Mesenchymal stem cell (in vitro differentiated cells and primary cell): ENCODE results near the gene SEPTIN3.

Experiments used
- DNase-seq: peaks from one replicate; pipeline ENCODE4 v3.0.0-alpha.2; 2013
- H2AFZ ChIP-seq: one replicate; pipeline ENCODE4 v1.6.1; 2013; ENCODE audit warnings: low read depth, mild to moderate bottlenecking, control low read depth, inconsistent platforms, low read length, moderate library complexity
- H2AK5ac ChIP-seq: 2 replicates; pipeline ENCODE4 v1.6.1; 2013; ENCODE audit warnings: low read length, moderate library complexity, mild to moderate bottlenecking, inconsistent platforms; ENCODE audit not compliant: severe bottlenecking
- H2BK120ac ChIP-seq: one replicate; pipeline ENCODE4 v1.6.1; 2013; ENCODE audit warnings: low read depth, mild to moderate bottlenecking, inconsistent platforms, low read length, moderate library complexity
- H2BK12ac ChIP-seq, 2 experiments: one replicate each; pipeline ENCODE4 v1.6.1; 2013; ENCODE audit warnings: inconsistent platforms in 2 of 2, low read length in 2 of 2, mild to moderate bottlenecking in 2 of 2, moderate library complexity in 2 of 2, control low read depth in 1 of 2
- H2BK15ac ChIP-seq: one replicate; pipeline ENCODE4 v1.6.1; 2013; ENCODE audit warnings: mild to moderate bottlenecking, low read depth, inconsistent platforms; ENCODE audit not compliant: poor library complexity, severe bottlenecking
- H2BK5ac ChIP-seq: 2 replicates; pipeline ENCODE4 v1.6.1; 2013; ENCODE audit warnings: low read depth, mild to moderate bottlenecking, low read length, control low read depth, inconsistent platforms; ENCODE audit not compliant: poor library complexity, severe bottlenecking
- H3K14ac ChIP-seq, 2 experiments: one replicate each; pipeline ENCODE4 v1.6.1; 2013; ENCODE audit warnings: inconsistent platforms in 2 of 2, low read length in 2 of 2, control low read depth in 1 of 2, mild to moderate bottlenecking in 1 of 2, moderate library complexity in 1 of 2
- H3K18ac ChIP-seq, 2 experiments: one replicate each; pipeline ENCODE4 v1.6.1; 2013; ENCODE audit warnings: inconsistent platforms in 2 of 2, low read length in 2 of 2, control low read depth in 1 of 2, low read depth in 1 of 2, mild to moderate bottlenecking in 1 of 2
- H3K23ac ChIP-seq, 2 experiments: one replicate each; pipeline ENCODE4 v1.6.1; 2013; ENCODE audit warnings: inconsistent platforms in 2 of 2, low read length in 2 of 2, mild to moderate bottlenecking in 2 of 2, moderate library complexity in 2 of 2, control low read depth in 1 of 2
- H3K27ac ChIP-seq: 2 replicates; pipeline ENCODE4 v1.5.1; 2013; ENCODE audit warnings: mild to moderate bottlenecking, moderate library complexity, low read length, control low read depth, inconsistent platforms; ENCODE audit not compliant: poor library complexity, severe bottlenecking
- H3K27me3 ChIP-seq, 2 experiments: 2 replicates each; pipeline versions ENCODE4 v1.6.1 to v1.7.0; 2013; ENCODE audit warnings: low read length in 2 of 2, mild to moderate bottlenecking in 2 of 2, moderate library complexity in 2 of 2, control low read depth in 1 of 2, inconsistent platforms in 1 of 2; ENCODE audit not compliant: control insufficient read depth in 1 of 2, insufficient read depth in 1 of 2
- H3K36me3 ChIP-seq, 2 experiments: 2 replicates each; pipeline versions ENCODE4 v1.6.1 to v1.7.0; 2013; ENCODE audit warnings: low read length in 2 of 2, control low read depth in 1 of 2, inconsistent platforms in 1 of 2, low read depth in 1 of 2, mild to moderate bottlenecking in 1 of 2; ENCODE audit not compliant: insufficient read depth in 2 of 2, control insufficient read depth in 1 of 2
- H3K4ac ChIP-seq, 2 experiments: one replicate each; pipeline ENCODE4 v1.6.1; 2013; ENCODE audit warnings: inconsistent platforms in 2 of 2, low read length in 2 of 2, mild to moderate bottlenecking in 2 of 2, moderate library complexity in 2 of 2, control low read depth in 1 of 2, low read depth in 1 of 2
- H3K4me1 ChIP-seq: 2 replicates; pipeline ENCODE4 v1.6.1; 2013; ENCODE audit warnings: low read depth, low read length, control low read depth; ENCODE audit not compliant: control insufficient read depth, insufficient read depth
- H3K4me2 ChIP-seq: 2 replicates; pipeline ENCODE4 v1.6.1; 2013; ENCODE audit warnings: low read length, mild to moderate bottlenecking, inconsistent platforms; ENCODE audit not compliant: poor library complexity, severe bottlenecking
- H3K4me3 ChIP-seq, 2 experiments: 2 replicates each; pipeline versions ENCODE4 v1.5.1 to v1.7.0; 2013; ENCODE audit warnings: low read length in 2 of 2, mild to moderate bottlenecking in 2 of 2, control low read depth in 1 of 2, low read depth in 1 of 2; ENCODE audit not compliant: insufficient read depth in 1 of 2
- H3K79me1 ChIP-seq: replicated peaks from 2 replicates; pipeline ENCODE4 v1.6.1; 2013; ENCODE audit warnings: mild to moderate bottlenecking, control low read depth, low read length, inconsistent platforms; ENCODE audit not compliant: poor library complexity, severe bottlenecking
- H3K9ac ChIP-seq: 2 replicates; pipeline ENCODE4 v1.7.0; 2013; ENCODE audit warnings: mild to moderate bottlenecking, low read length, moderate library complexity
- H3K9me3 ChIP-seq: 2 replicates; pipeline ENCODE4 v1.7.0; 2013; ENCODE audit warnings: mild to moderate bottlenecking, low read length; ENCODE audit not compliant: control insufficient read depth
- H4K8ac ChIP-seq: one replicate; pipeline ENCODE4 v1.6.1; 2013; ENCODE audit warnings: inconsistent platforms, mild to moderate bottlenecking, low read length, moderate library complexity
- H4K91ac ChIP-seq: one replicate; pipeline ENCODE4 v1.6.1; 2013; ENCODE audit warnings: mild to moderate bottlenecking, low read length, inconsistent platforms
- WGBS: methylation state at CpG from one replicate; pipeline ENCODE4 v1.1.7; 2013; ENCODE audit warnings: mixed read lengths; 5-methylcytosine and 5-hydroxymethylcytosine counted together

SEPTIN3 gene

DNA sequence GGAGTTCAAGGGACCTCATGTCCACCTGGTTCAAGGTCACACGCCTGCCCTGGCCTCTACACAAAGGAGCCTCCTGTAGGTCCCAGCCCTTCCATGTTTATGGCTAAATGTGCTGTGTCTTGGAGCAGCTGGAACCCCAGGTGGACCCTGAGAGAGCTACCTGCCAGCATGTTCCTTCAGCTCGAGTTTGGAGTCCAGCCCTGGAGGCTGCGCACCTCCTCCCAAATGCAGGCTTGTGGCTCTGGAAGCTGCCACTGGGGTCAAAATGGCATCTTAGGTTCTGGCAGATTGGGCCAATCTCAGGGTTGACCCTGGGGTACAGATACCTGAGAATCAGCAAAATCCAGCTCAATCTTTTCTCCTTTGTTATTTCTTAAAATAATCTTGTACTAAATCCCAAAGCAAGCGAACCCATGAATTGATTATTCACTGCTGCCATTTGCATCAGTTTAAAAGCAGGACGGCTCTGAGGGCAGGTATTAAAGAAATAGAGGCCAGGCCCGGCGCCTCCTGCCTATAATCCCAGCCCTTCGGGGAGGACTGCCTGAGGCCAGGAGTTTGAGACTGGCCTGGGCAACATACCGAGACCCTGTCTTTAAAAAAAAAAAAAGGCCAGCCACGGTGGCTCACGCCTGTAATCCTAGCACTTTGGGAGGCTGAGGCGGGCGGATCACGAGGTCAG is 45.5 kb upstream of the SEPTIN3 start:
- H3K79me1 ChIP-seq: no peaks in the 10 kb centered on the region
- H2AFZ ChIP-seq: no peak overlapping the region
- peaks cover 12 to 45% of the 10 kb centered on the region in 2 experiments for H3K27me3 ChIP-seq
- no peak overlapping the region for H2BK5ac ChIP-seq
- no peak overlapping the region for H4K91ac ChIP-seq
- 95% methylated on average over 14 of the region's 14 CpGs for WGBS
- H3K36me3 ChIP-seq: no peaks in the 10 kb centered on the region
- peaks cover 22% of the 10 kb centered on the region for H3K4me1 ChIP-seq
- no peak overlapping the region for H3K4me3 ChIP-seq
- no peak overlapping the region for H4K8ac ChIP-seq
- H3K14ac ChIP-seq: no peak overlapping the region
- H3K23ac ChIP-seq: no peak overlapping the region
- H2BK12ac ChIP-seq: no peak overlapping the region
- no peak overlapping the region for H3K9ac ChIP-seq
- no peak for DNase-seq
- H3K4ac ChIP-seq: no peak overlapping the region
- no peak overlapping the region for H2BK15ac ChIP-seq
- no peak overlapping the region for H2AK5ac ChIP-seq
- no peak overlapping the region for H3K27ac ChIP-seq
- no peaks in the 10 kb centered on the region for H3K9me3 ChIP-seq
- no peak overlapping the region for H3K4me2 ChIP-seq
- no peak overlapping the region for H3K18ac ChIP-seq
- no peak overlapping the region for H2BK120ac ChIP-seq

DNA sequence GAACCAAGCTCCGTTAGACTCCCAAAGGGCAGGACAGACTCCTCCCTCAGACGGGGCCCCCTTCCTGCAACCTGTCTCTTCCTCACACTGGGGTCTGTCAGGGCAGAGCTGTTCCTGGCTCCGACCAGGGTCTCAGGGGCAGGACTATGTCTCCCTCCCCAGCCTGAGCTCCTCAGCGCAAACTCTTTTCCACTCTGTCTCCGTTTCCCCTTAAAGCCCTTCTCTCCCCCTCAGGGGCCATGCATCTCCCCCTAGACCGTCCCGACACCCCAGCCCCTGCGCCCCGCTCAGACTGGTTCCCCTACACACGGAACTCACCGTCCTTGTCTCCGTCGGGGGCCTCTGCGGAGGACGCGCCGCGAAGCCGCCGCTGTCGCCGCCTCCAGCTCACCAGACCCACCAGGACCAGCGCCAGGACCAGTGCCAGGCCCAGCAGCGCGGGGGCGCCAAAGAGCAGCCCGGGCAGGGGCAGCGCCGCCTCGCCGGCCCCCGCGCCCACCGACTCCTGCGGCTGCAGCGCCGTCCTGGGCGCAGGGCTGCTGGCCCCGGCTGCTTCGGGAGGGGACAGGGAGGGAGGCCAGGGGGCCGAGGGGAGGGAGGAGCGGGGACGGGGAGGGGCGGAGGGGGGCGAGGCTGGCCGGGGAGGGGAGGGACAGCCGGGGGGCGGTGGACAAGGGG is 43.3 kb upstream of the SEPTIN3 start:
- Histone ChIP-seq H3K27ac (no peak overlapping the region), H3K79me1 (no peaks in the 10 kb centered on the region), H3K14ac (no peak overlapping the region), H3K9me3 (no peaks in the 10 kb centered on the region), H2BK5ac (no peak overlapping the region), H3K4ac (no peak overlapping the region), H3K9ac (no peak overlapping the region), H3K23ac (no peak overlapping the region), H4K8ac (peak overlapping the region; percentile 53), H2BK120ac (peak overlapping the region; percentile 64), H2AFZ (peak overlapping the region; percentile 3), H3K4me3 (peak overlapping the region in 1 of 2 experiments; percentile 60), H3K36me3 (no peaks in the 10 kb centered on the region), H2BK12ac (peak overlapping the region; percentile 29 to 69), H3K4me2 (peak overlapping the region; percentile 95), H3K4me1 (peaks cover 12% of the 10 kb centered on the region), H3K27me3 (peaks cover 12 to 36% of the 10 kb centered on the region in 2 experiments), H2BK15ac (no peak overlapping the region), H3K18ac (peak overlapping the region; percentile 67 to 87), H2AK5ac (no peak overlapping the region), H4K91ac (peak overlapping the region; percentile 39)
- peak; percentile 63 for DNase-seq
- 9% methylated on average over 22 of the region's 48 CpGs for WGBS

DNA sequence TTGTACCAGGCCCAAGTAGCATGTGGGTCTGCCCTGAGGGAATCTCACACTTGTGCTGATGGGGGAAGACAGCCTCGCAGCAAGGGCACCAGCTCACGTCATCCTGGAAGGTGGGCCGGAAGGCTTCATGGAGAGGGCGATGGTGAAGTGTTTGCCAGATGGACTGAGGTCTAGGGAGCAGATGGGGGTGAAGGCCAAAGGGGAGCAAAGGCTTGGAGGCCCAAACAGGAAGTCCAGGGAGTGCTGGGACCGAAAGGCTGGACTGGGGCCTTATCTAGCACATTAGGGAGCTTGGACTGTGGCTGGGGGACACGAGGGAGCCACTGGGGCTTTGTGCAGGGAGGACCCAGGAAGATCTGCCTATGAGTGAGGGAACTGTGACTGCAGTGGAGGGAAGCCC is 41.4 kb upstream of the SEPTIN3 start:
- Histone ChIP-seq H3K14ac (no peak overlapping the region), H2BK5ac (no peak overlapping the region), H2AK5ac (no peak overlapping the region), H4K8ac (no peak overlapping the region), H3K4ac (no peak overlapping the region), H3K9me3 (no peaks in the 10 kb centered on the region), H3K27ac (no peak overlapping the region), H3K36me3 (no peaks in the 10 kb centered on the region), H4K91ac (no peak overlapping the region), H3K9ac (no peak overlapping the region), H2BK12ac (no peak overlapping the region), H3K4me3 (no peak overlapping the region), H2BK15ac (no peak overlapping the region), H3K18ac (no peak overlapping the region), H3K4me2 (no peak overlapping the region), H3K79me1 (no peaks in the 10 kb centered on the region), H3K23ac (no peak overlapping the region), H3K4me1 (peaks cover 12% of the 10 kb centered on the region), H2AFZ (no peak overlapping the region), H2BK120ac (no peak overlapping the region), H3K27me3 (peaks cover 12 to 35% of the 10 kb centered on the region in 2 experiments)
- 66% methylated on average over 6 of the region's 6 CpGs for WGBS
- no peak for DNase-seq

DNA sequence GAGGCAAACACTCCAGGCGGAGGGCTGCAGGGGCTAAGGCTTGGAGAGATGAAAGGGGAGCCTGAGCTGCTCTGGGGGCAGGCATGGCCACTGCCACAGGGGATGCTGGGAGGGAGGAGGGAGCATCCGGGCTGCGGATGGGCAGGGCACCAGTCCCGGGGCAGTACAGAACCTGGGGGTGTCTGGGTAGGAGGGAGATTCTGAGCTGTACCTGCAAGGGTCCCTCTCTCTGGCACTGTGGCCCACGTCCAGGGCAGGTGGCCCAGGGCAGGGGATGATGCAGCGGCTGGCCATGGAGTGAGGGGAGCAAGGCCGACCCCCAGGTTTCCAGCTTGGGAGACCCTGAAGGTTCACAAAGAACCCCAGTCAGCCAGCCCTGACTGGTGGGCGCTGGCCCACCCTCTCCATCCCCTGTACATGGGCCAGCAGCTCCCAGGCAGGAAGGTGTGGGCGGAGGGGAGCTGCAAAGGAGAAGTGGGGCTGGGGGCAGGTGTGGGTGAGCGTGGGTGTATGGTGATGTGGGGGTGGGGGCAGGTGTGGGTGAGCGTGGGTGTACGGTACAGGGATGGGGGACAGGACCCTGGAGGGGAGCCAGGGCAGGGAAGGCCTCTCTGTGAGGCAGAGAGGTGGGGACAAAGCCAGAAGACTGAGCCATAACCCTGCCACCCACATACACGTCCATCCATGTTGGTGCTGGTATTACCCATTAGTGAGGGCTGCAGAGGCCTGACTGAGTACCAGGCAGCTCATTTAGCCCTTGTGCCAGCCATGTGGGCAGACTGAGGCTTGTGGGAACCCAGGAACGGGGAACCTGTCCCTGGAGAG is 40.4 kb upstream of the SEPTIN3 start:
- 81% methylated on average over 13 of the region's 14 CpGs for WGBS
- H3K9me3 ChIP-seq: no peaks in the 10 kb centered on the region
- H2BK12ac ChIP-seq: no peak overlapping the region
- no peaks in the 10 kb centered on the region for H3K79me1 ChIP-seq
- H4K8ac ChIP-seq: no peak overlapping the region
- H3K4me2 ChIP-seq: no peak overlapping the region
- H2BK120ac ChIP-seq: no peak overlapping the region
- no peak overlapping the region for H2BK15ac ChIP-seq
- DNase-seq: no peak
- no peak overlapping the region for H2AFZ ChIP-seq
- H3K36me3 ChIP-seq: no peaks in the 10 kb centered on the region
- H3K18ac ChIP-seq: no peak overlapping the region
- no peak overlapping the region for H3K27ac ChIP-seq
- H3K27me3 ChIP-seq: peaks cover 12 to 29% of the 10 kb centered on the region in 2 experiments
- no peak overlapping the region for H2AK5ac ChIP-seq
- H3K14ac ChIP-seq: no peak overlapping the region
- peaks cover 12% of the 10 kb centered on the region for H3K4me1 ChIP-seq
- no peak overlapping the region for H4K91ac ChIP-seq
- H3K4ac ChIP-seq: no peak overlapping the region
- H2BK5ac ChIP-seq: no peak overlapping the region
- H3K9ac ChIP-seq: no peak overlapping the region
- H3K23ac ChIP-seq: no peak overlapping the region
- no peak overlapping the region for H3K4me3 ChIP-seq
